Activated CD4-positive, alpha-beta T cell treated with anti-CD3 and anti-CD28 coated beads for 4 hours (primary cell): Measurements from ENCODE around the gene DEF6.
"Not testable (repeated sequence)": the region's sequence is repeated elsewhere in the genome, so short reads cannot be mapped to it uniquely, and the experiment has no call there.

Experiments used
- DNase-seq, 2 donors: peaks; one replicate each; pipeline ENCODE4 v3.0.0-alpha.2; 2020

The DEF6 gene

DNA sequence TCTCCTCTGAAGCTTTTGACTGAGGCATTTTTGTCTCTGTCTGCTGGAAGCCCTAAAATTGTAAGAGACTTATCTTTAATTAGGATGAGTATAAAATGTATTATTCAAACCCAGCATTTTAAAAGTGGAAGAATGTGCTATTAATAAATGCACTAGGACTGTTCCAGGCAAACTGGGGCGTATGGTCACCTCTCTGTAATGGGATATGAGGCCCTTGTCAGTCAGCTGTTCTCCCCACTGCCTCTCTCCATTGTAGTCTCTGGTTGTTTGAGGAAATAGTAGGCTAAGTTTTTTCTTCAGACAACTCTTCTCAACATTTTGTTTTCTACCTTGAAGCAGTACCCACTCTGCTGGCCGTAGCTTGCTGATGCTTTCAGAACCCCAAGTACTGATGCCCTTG, 14.3 kb upstream of the DEF6 start:
- no peak for DNase-seq

DNA sequence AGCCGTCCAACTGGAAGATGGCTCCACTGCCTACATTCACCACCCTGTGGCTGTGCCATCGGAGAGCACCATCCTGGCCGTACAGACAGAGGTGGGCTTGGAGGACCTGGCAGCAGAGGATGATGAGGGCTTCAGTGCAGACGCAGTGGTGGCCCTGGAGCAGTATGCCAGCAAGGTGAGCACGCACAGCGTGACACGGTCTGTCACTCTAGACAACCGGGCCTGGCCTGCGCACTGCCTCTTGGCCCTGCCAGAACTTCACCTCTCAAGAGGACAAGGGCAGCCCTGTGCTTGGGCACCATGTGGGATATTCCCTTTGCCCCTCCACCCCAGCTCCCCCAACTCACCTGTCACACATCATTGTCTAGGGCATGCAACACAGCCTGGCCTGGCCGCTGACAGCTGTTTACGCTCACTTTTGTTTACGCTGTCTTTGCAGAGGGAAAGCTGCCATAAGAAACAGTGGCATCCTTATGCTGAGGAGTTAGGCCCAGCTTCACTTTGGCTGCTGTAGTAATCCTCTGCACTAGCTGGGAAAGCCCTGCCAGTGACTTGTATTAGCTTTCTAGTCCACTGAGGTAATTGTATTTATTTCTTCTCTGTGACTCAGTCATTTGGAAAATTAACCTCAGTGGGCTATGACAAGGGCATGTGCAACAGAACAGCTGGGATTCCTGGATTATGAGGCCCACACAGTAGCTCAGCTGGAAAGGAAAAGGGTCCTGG, 9.8 kb upstream of the DEF6 start:
- DNase-seq: no peak

DNA sequence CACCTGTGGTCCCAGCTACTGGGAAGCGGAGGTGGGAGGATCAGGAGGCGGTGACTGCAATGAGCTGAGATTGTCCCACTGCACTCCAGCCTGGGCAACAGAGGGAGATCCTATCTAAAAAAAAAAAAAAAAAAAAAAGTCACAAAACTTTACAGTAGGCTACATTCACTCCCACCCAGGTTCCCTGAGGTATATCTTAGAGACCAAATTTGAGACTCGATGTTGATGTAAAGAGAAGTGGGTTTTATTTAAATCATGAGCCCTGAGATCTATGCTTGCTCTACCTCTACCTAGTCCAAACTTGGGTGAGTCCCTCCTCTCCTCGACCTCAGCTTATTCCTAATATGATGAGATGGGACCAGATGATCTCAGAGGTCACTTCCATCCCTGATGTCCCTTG, 8.8 kb upstream of the DEF6 start:
- no peak for DNase-seq

DNA sequence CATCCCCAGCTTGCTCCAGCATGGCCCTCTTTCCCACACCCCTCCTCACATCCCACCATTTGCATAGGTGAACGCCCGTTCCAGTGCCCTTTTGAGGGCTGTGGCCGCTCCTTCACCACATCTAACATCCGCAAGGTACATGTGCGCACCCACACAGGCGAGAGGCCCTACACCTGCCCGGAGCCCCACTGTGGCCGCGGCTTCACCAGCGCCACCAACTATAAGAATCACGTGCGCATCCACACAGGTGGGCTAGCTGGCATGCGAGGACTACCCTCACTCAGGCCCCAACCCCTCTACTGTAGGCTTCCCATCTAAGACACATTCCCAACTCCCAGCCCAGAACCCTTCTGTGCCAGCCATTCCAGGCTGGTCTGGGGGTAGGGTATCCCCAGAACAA, 6.1 kb upstream of the DEF6 start:
- no peak for DNase-seq

DNA sequence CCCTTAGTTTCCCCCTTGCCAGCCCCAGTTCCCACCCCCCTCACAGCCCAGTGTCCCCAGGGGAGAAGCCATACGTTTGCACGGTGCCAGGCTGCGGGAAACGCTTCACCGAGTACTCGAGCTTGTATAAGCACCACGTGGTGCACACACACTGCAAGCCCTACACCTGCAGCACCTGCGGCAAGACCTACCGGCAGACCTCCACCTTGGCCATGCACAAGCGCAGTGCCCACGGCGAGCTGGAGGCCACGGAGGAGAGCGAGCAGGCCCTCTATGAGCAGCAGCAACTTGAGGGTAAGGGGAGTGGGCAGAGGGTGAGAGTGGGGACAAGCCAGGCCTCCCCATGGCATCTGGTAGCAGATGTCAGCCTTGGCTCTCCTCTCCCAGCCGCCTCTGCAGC, 5.1 kb upstream of the DEF6 start:
- DNase-seq: no peak

DNA sequence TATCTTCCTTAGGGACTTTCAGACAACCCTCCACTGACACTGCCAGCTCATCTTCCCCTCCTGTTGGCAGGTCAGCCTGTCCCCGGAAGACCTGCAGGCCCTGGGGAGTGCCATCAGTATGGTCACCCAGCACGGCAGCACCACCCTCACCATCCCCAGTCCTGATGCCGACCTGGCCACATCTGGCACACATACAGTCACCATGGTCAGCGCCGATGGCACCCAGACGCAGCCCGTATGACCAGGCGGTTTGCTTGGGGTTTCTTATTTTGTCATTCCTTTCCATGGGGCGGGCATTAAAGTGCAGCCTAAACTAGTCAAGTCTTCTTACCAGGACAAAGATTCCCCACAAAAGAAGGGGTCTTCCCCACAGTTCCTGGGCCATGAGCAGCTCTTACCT, 3.9 kb upstream of the DEF6 start:
- DNase-seq: no peak

DNA sequence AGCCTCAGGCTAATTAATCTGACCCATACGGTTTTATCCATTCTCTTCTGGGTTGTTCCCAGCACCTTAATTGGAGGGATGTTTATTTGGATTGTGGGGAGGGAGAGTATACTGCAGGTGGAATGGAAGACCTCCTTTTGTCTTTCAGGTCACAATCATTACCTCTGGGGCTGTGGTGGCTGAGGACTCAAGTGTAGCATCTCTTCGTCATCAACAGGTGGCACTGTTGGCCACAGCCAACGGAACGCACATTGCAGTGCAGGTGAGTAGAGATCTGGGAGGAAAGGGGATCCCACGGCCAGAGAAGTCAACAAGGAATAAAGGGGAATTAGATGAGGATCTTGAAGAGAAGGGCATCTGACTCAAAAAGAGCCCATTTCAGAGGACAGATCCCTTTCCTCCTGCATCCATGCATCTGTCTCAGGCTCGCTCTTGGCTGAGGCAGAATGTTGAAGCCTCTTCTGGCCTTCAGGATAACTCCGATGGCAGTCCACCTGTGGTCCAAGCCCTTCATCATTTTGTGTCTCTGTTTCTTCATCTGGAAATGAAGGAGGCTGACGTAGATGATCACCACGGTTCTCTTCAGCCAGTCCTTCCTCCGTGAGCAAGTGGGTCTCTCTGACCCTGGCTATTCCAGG, 3.2 kb upstream of the DEF6 start:
- peak; percentile 50 to 52 for DNase-seq

DNA sequence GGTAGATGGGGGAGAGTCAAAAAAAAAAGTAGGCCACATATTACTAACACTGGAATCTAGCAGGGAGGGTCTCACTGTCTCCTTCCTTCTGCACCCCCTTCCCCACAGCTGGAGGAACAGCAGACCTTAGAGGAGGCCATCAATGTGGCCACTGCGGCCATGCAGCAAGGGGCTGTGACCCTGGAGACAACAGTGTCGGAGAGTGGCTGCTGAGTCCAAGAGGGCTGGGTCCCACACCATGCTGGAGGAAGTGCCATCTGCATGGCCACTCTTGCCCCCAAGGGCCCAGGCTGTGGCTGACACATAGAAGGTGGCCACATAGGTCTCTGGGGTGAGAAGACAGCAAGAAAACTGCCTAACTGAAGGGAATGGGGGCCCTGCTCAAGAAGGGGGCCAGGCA, 2.6 kb upstream of the DEF6 start:
- no peak for DNase-seq

DNA sequence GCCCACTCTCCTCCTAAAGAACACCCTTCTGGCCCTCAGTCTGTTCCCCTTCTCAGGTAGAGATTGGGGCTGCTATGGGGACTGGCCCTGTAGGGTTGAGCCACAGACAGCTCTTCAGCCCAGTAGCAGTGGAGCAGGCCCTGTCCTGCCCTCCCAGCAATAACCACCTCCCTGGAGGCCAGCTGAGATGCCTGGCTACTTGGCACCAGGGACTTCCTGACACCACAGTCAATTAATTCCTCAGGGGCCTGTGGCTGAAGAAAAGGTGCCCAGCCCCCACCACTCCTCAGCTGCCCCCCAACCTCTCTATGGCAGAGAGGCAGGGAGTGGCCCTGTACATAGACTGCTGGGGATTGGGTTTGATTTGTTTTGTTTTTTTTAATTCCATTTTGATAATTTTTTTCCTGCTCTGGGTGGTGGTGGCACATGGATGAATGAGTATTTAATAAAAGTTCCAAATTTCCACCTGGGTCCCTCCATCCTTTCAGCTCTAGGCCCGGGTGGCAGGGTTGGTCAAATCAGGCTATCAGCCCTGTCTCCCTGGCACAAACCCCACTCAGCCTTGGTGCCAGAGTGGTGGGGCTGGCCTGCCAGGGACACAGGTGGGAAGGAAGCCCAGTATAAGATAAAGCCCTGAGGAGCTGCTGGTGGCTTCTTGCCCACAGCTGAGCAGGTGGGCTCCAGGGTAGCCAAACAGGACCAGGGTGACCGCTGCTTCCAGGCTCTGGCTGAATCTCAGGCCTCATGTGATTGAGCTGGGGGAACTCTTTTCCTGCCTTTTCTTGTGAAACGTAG, 1.9 kb upstream of the DEF6 start:
- no peak for DNase-seq

DNA sequence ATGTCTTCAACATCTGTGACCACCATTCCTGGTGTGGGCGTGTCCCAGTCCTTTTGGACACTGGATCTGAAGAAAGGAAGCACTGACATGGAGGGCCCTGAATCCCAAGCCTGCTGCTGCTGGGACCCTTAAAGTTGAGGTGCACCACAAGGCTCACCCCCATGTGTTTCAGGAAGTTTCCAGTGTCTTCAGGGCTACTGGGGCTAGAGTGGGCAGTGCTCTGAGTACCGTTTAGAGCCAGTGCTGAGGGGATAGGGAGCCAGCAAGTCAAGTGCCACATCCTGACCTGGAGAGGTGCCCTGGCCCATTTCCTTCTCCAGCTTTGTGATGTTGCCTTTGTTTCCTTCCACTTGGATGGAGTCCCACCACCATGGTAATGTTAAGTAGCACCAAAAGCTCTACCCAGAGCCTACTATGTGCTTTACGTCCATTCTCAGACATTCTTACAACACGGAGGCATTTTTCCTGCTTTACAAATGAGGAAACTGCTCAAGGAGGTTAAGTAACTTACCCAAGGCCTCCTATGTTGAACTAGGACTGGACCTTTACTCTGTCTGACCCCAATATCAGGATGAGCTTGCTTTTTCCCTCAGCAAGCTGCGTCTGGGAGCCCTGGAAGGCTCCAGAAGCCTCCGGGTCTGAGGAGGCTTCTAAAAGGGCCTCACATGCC, 552 bp upstream of the DEF6 start:
- DNase-seq: no peak

DNA sequence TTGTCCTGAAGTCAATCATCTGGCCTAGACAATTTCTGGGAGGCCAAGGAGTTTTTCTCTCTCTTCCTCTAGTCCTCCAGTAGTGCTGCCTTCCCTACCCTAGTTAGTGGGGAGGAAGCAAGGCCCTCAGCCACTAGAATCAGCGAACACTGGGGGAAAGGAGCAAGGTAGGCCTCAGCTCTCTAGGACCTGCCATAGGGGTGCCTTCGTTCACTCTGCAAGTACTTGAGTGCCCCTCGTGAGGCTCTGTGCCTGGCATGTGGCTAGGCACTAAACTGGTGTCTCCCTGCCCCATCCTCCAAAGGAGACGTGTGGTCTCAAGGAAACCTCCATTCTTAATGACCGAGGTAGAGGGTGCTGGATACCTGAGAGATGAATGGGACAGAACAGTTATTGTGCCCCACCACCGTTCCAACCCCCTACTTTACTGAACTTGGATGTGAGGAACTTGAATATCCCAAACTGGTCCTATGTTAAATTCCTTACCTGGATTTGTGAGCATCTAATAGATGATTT, 1.1 kb downstream of the DEF6 start:
- no peak for DNase-seq

DNA sequence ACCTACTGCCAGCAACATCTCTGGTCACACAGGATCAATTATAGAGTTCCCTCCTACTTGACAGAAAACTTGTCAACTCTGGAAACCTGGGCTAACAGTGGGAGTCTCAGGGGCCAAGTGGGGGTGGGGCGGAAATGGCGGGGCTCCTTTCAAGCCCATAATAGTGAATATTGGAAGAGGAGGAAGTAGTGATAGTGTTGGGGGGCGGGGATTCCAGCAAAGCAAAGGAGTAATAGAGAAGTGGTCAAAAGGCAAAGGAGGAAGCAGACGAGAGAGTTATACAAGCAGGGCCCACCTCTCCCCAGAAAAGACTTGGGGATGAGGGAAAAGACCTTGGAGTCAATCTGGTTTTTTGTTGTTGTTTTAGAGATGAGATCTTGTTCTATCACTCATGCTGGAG, 2.1 kb downstream of the DEF6 start:
- DNase-seq: peak in 1 of 2 donors; percentile 19

DNA sequence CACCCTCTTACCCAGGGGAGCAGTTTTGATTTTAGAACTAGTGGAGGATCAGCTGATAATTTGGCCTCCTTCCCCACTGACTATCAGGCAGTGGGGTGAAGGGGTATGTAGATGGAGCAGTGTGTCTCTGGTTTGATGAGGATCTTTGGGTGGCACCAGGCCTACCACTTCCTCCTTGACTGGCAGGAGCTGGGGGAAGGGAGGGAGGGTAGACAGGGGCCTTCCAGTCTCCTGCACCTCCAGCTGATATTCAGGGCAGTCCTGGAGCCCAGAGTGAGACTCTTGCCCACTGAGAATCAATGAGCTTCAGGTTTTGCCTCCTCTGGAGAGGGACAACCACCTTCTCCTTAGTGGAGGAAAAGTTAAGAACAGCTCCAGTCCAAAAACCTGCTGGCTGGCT, 3.2 kb downstream of the DEF6 start:
- DNase-seq: peak; percentile 36 to 40

DNA sequence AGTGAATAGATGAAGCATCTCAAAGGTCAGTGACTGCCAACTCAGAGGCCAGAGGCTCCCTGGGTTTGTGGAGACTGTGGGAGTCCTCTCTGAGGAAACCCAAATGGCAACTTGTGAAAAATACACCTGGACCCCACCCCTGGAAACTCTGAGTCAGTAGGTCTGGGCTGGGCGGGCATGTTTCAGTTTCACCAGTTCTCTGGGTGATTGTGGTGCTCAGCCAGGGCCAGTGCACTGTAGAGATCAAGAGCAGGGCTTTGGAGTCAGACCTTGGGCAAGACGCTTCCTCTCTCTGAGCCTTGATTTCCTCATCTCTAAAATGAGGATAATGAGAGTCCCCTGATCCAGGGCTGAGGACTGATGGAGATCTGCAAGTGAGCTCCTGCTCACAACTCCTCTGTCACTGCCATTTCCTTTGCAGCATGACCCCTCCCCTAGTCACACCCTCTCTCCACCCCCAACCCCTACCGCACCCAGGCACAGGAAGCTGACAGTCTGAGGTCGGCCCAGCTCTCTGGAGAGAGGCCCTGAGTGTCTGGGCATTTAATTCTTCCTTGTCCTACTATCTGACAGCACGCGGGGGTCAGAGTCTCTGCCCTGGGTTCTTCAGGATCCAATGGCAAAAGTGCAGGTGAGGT, 5.1 kb downstream of the DEF6 start:
- DNase-seq: peak; percentile 88 to 92

DNA sequence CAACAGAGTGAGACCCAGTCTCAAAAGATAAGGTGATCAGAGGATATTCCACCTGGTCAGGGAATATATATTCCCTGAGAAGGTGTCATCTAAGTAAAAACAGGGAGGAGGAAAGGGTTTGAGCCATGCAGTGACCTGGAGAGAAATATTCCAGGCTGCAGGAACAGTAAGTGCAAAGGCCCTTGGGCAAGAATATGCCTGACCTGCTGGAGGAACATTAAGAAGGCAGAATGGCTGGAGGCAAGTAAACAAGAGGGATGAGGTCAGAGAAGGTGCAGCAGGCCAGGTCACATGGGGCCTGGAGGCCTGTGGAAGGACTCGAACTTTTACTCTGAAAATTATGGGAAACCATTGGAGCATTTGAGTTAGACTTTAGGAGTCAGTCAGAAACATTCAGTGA, 6.7 kb downstream of the DEF6 start:
- DNase-seq: no peak

DNA sequence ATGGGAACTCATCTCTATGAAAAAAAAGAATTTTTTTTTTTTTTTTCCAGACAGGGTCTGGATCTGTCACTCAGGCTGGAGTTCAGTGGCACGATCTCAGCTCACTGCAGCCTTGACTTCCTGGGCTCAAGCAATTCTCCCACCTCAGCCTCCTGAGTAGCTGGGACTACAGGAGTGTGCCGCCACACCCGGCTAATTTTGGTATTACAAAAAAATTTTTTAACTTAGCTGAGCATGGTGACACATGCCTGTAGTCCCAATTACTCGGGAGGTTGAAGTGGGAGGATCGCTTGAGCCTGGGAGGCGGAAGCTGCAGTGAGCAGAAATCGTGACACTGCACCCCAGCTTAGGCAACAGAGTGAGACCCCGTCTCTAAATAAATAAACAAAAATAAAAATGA, 7.5 kb downstream of the DEF6 start:
- peak in 1 of 2 donors; percentile 37 for DNase-seq

DNA sequence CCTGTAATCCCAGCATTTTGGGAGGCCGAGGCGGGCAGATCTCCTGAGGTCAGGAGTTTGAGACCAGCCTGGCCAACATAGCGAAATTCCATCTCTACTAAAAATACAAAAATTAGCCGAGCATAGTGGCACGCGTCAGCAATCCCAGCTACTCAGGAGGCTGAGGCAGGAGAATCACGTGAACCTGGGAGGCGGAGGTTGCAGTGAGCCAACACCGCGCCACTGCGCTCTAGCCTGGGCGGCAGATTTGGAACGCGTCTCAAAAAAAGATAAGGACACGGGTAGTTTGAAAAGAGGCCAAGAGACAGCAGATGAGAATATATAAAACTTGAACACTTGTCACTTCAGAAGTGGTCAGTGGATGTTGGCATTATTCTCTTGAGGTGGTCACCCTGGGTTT, 9.5 kb downstream of the DEF6 start:
- DNase-seq: not testable (repeated sequence)

DNA sequence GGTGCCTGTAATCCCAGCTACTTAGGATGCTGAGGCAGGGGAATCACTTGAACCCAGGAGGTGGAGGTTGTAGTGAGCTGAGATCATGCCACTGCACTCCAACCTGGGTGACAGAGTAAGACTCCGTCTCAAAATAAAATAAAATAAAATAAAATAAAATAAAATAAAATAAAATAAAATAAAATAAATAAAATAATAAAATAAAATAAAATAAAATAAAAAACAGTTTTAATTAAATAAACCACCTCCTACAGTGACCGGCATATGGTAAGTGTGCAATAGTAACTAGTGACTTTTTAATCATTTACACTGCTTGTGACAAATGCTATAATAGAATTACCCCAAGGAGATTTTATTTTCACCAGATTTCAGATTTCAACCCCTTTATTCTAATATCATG, 10.9 kb downstream of the DEF6 start:
- not testable (repeated sequence) for DNase-seq

DNA sequence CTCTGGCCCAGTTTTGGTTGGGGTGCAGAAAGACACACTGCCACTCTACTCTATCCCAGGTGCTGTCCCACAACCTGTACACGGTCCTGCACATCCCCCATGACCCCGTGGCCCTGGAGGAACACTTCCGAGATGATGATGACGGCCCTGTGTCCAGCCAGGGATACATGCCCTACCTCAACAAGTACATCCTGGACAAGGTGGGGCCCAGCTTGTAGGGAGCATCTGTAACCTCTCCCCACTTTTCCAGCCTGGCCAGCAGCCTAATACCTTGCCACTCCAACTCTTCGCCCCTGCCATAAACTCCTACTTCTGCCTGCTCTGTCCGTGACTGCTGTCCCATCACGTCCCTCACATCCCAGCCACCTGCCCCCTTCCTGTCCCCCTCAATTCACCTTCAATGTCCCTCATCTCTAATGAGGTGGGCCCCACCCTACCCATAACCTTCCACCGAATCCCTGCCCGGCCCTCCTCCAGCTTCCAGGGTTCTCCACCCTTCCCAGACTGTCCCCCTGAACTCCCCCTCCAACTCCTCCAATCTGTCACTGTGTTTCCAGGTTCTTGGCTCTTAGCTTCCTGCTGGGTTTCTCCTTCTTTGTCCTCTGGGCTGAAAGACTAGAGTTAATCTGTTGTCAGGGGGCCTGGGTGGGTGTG, 12.1 kb downstream of the DEF6 start:
- no peak for DNase-seq

DNA sequence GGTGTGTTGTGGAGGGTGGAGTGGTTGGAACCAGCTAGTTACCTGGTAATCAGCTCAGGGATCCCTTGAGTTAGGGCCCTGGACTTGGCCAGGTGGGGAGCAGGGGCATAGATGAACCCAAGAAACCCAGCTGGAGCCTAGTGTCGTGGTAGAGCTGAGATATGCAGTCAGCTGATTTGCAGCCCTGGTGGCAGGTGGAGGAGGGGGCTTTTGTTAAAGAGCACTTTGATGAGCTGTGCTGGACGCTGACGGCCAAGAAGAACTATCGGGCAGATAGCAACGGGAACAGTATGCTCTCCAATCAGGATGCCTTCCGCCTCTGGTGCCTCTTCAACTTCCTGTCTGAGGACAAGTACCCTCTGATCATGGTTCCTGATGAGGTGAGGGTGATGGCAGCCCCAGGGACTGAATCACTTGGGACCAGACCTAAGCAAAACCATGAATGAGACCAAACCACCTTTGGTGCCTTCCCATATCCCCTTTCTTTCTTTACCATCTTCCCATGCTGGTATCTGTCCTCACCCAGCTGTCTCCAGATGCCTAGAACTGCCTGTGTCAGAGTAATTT, 12.7 kb downstream of the DEF6 start:
- DNase-seq: no peak

DNA sequence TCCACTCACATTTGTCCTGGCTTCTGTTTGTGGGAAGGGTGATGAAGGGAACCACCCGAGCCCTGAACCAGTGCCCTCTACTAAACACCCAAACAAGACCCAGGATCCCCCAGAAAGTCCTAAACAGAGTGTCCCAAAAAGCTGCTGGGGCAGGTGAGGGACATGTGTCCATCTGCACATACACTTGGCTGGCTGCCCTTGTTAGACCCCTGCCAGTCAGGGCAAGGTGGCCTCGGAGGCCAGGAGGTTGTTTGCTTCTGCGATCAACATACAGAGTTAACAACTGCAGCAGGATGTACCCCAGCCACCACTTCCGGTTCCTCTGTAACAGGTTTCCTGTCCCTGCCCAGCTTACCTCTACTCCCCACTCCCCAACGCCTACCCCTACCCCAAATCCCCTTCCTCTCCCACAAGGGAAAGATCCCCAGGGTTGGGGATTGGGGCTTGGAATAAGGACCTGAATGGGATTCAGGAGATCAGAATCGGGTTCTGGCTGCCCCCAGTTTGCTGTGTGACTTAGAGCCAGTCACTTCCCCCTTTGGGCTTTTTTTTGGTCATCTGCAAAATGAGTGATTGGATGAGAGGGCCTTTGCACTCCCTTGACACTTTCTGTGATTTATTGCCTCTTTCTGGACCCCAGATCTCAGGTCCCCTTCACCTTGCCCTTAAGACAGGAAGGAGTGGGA, 13.9 kb downstream of the DEF6 start:
- peak; percentile 43 to 54 for DNase-seq
